ENCODE measurements around the gene MAST4.
"Not testable (repeated sequence)": the region's sequence is repeated elsewhere in the genome, so short reads cannot be mapped to it uniquely, and the experiment has no call there.

Gene MAST4

GRCh38 chr5:66818304-66818934 is 222.2 kb downstream of the MAST4 start:
- DNase-seq, result no peak

- no peak for DNase-seq
Measured at GRCh38 chr5:66818935-66819328, 222.7 kb downstream of the MAST4 start.

DNA sequence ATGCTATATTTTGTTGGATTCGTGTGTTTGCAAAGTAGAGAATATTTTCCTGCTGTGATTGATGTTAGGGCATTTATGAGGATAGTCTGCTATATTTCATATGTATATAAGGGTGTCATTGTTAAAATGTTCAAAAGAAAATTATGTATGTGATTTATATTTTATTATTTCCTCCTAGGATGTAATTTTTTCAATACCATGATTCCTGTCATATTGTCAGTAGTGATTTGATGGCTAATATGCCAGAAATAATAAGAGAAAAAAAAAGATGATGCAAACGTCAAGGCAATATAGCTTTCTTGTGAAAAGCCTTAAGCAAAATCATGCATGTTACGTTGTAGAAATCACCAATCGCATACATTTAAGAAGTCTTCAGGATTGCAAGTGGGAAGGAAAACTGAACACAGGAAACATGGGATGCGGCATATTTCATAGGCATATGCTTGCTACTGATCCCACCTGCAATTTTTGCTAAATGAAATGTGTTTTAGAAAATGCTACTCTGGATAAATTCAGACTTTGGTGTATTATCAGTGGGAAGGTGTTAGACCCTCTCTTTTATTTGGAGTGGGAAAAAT is 224.5 kb downstream of the MAST4 start:
- DNase-seq, result no peak

DNA sequence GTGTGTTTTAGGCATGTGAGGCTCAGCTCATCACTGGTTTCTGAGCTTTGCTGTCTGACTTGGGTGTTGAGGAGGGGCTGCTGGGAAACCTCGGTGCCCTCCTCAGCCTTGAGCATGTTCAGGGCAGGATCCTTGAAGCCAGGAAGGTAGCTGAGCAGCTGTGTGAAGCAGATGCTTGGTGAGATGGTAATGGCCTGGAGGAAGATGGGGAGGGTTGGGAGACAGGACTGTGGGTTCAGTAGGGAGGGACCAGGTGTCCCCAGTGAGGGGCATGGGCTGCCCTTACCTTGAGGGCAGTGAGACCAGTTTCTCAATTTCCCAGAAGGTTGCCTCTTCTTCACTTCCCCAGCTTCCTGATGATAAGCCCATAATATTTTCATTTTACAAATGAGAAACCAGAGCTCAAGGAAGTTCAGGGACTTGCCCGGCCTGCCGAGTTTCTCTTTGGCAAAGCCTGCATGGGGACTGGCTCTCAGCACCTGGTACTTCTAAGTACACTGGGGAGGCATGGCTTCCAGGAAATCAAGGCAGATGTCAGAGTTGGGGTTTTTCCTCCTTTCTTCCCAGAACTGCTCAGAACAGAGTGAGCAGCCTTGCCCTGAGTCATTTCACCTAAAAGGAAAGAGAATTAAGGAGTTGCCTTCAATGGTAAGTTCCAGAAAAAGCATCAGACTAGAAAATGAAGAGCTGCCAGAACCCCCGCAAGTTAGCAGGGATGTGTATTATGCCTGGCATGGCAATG is 225.7 kb downstream of the MAST4 start:
- DNase-seq, result no peak

DNA sequence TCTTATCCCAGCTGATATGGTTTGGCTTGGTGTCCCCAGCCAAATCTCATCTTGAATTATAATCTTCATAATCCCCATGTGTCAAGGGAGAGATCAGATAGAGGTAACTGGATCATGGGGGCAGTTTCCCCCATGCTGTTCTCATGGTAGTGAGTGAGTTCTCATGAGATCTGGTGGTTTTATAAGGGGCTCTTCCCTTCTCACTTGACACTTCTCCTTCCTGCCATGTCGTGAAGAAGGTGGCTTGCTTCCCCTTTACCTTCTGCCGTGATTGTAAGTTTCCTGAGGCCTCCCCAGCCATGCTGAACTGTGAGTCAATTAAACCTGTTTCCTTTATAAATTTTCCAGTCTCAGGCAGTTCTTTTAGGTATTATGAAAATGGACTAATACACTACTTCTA is 226.7 kb downstream of the MAST4 start:
- DNase-seq, result not testable (repeated sequence)

- DNase-seq, result no peak
Measured at GRCh38 chr5:66824476-66824875, 228.3 kb downstream of the MAST4 start.

DNA sequence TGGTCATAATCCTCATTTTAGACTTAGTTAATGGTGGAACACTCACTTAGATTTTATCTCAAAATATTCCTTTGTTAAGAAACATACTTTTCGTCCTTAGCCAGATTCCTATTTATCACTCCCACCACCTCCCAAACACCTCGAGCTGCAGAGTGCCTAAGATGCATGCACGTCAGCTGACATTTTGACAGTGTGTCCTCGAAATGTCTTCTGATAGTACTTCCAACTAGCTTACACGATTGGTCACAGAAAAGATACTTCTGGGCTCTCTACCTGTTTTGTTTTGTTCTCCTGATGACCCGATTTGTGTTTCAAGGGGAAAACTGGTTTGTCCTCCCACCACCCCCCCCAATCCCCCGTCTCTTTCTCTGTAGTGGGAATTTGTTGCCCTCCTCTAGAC is 230.1 kb downstream of the MAST4 start:
- DNase-seq, result no peak

DNA sequence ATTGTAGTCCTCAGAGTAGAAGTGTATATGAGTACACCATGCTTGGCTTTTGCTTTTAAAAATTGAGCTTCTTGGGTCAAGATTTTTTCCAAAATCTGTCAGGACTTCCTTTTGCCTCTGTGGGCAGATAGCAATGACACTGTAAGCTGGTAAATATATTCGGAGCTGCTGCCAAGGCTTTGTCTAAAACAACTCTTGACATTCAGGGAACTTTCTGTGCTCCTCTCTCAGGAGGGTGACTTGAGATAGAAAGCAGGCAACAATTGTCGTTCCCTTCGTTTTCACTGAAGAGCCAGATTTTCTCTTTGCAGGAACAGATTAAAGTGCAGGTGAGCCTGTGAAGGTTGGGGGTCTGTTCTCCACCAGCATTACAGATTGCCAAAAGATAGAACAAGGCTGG is 230.5 kb downstream of the MAST4 start:
- DNase-seq, result no peak

- DNase-seq, result no peak
Measured at GRCh38 chr5:66828046-66828547, 231.9 kb downstream of the MAST4 start.

DNA sequence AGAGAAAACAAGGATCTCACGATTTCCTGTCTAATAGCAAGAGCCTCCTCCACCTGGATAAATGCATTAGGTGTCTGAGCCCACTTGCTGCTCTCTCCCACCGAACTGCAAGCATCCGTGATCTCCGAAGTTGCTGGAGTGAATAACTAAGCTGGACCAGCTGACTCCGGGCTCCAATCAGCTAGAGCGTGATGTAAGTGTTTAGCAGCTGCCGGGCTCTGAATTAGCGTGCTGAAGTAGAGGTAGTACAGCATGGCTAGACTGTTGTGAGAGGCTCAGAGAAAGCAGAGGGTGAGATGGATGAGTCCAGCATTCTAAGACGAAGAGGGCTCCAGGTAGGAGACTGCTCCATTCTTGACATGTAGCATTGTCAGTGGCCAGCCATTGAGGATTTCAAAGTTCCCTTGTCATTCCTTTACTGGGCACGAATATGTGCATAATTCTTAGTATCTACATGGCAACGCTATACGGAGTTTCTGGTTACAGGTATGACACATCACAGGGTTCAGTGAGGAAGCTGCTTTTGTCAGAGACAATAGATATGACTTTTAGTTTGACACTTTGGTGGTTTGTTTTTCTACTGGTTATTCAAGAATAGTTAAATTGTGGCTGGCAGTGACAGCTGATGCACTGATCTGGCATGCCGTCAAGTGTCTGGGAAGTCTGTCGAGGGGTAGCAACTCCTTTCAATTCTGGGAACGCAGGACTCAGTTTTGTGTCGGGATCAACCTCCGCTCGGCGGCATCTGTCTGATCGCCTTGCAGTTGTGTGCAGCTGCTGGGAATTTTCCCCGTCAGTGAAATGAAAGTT is 232.6 kb downstream of the MAST4 start:
- DNase-seq, result no peak

DNA sequence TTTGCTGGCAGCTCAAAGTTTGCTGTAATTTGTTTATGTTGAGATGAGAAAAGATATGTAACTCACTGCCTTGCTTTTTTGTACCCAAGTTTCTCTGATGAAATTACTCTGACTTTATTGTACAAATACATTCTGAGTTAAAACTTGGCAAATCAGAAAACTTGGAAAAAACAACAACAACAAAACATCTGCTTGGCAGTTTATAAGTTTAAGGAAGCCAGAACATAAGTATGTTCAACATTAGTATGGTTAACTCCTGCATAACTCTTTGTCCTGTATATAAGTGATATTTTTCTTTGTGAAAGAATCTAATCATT is 233.1 kb downstream of the MAST4 start:
- DNase-seq, result no peak

- no peak for DNase-seq
Measured at GRCh38 chr5:66829826-66830225, 233.6 kb downstream of the MAST4 start.

- DNase-seq, result no peak
Measured at GRCh38 chr5:66830636-66831035, 234.4 kb downstream of the MAST4 start.

GRCh38 chr5:66839636-66840185 is 243.5 kb downstream of the MAST4 start:
- no peak for DNase-seq

- no peak for DNase-seq
Measured at GRCh38 chr5:66840511-66841013, 244.4 kb downstream of the MAST4 start.

GRCh38 chr5:66841264-66841663 is 245.1 kb downstream of the MAST4 start:
- no peak for DNase-seq

DNA sequence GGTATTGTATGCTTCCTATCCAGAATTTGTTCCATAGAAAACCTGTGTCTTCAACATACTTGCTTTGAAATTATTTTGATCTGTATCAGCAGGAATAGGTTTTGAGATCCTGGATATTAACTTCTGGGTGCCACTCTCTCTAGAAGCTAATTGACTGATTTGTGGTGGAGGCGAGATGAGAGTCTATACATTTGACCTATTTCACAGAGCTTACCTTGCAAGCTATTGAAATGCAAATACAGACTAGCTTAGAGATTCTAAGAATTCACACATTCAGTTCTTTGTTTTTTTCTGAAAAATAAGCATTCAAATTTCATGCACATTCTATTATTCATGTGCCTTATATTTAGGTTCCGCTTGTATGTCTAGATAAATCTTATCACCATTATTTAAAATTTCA is 246.3 kb downstream of the MAST4 start:
- no peak for DNase-seq

DNA sequence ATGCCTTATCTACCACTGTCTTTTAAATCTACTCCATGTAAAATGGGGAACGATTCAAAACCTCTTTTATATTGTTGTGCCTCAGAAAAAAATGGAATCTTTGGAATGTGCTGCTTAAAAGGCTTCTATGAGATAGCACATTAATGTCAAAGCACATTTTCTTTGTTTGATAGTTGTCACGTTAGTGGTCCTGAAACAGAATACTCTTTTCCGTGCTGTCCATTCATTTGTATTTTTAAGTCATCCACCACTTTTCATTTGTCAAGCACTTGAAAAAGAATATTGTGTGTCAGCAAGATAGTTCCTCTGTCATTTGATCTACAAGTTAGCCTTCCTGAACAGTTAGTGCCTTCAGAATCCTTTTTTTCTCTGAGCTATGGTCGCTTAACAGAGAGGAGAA is 246.9 kb downstream of the MAST4 start:
- DNase-seq, result no peak

DNA sequence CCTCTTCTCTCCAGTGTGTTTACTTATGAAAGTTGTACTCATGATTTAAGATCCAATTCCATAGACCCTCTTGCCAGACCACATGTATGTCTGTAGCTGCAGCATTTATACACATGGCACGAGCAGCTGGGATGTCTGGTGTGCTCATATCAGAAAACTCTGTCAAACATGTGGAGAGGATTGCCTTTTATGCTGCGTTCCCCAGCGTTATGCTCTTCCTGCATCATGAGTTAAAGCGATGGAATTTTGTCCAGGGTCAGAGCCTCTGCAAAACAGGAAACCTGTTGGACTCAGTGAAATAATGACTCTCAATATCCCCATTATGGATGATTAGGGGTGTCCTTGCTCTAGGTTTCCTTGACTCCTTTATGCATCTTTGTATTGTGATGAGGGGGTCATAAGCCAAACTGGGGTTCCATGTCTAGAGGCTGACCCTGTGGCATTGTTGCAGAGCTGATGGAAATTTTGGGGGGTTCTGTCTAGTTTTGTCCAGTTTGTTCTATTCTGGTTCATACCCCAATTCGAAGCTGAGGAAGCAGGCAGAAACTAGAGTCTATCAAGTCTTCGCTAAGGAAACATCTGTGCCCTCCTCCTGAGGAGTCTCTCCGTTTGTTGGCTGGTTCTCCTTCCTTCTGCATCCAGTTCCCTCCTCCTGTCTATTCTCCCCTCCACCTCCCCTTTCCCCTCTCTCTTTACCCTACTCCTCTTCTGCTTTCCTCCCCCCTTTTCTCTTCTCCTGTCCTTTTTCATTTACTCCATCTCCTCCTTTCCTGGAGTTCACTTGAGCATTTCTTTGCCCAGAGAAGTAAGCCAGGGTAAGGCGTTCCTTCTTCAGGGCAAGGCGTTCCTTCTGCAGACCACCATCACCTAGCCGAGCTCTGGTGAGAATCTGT is 252.8 kb downstream of the MAST4 start:
- DNase-seq, result no peak

DNA sequence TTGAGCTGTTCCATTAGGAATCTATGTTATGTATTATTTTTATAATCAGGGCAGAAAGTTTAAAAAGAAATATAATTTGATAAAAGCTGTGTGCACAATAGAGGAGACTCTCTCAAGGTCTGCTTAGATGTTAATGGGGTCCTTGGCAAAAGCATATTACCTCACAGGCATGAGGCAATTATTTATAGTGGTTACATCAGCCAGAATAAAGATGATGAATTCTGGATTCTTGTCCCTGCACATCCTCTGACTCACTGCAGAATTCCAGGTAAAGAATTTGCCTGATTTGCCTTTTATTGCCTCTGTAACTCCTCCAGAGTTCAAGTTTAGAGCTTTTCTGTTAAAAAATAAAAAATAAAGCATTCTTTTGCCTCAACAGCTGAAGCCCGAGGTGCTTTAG is 253.6 kb downstream of the MAST4 start:
- no peak for DNase-seq

DNA sequence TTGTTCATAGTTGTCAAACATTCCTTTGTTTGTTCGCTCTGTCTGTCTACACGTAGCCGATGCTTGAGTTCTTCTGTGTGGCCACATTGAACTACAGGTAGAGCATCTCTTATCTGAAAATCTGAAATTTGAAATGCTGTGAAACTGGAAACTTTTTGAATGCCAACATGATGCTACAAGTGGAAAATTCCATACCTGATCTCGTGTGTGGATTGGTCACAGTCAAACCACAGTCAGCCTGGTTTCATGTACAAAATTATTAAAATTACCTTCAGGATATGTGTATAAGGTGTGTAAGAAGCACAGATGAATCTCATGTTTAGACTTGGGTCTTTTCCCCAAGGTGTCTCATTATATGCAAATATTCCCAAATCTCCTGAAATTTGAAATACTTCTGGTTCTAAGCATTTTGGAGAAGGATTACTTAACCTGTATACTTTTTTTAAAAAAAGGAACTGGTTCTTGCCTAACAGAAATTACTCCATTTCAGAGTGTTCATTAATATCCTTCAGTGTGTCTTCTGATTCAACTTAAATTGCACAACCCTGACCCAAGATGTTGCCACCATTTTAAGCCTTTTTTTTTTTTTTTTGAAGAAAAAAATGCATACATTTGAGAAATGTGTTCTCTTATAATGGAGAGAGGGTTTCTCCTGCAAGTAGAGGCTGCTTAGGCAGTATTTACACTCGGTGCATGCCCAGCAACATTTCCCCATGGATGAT is 254.3 kb downstream of the MAST4 start:
- no peak for DNase-seq

Measured in cortex of kidney (tissue), 1 donor.